Activated CD8-positive, alpha-beta T cell treated with anti-CD3 and anti-CD28 coated beads, Interleukin-2, amount 10 ng/mL, durations not matched to agents 7 days and 5 days (primary cell): ENCODE measurements around the gene DNAAF8. TPM values are rescaled to one million over a fixed set of nuclear protein-coding genes. Genes with fewer than 3 reads are reported as not detected.

Source experiments
- ATAC-seq: fragments of 150-1000 bp; cut with Tn5 transposase; one replicate; pipeline ENCODE4 v1.10.0; 2021; ENCODE audit warnings: moderate library complexity
- CTCF ChIA-PET: fragments of 350-600 bp; sonication (Branson Sonifier 250); formaldehyde crosslinking; loops from one replicate; lab custom pipeline; 2021; ENCODE audit warnings: antibody characterized with exemption; lab: Charles Lee
- POLR2A ChIA-PET: fragments of 350-600 bp; sonication (Branson Sonifier 250); formaldehyde crosslinking; loops from one replicate; lab custom pipeline; 2021; ENCODE audit warnings: antibody characterized with exemption; lab: Charles Lee
- DNase-seq: peaks from one replicate; pipeline ENCODE4 v3.0.0-alpha.2; 2020
- H3K27ac Mint-ChIP-seq: one replicate; pipeline ENCODE4 v1.8.0; 2021; ENCODE audit warnings: mild to moderate bottlenecking, mixed read lengths
- H3K27me3 Mint-ChIP-seq: one replicate; pipeline ENCODE4 v1.8.0; 2021; ENCODE audit warnings: low read depth, mixed read lengths
- H3K36me3 Mint-ChIP-seq: one replicate; pipeline ENCODE4 v1.8.0; 2021; ENCODE audit warnings: low read depth, mixed read lengths
- H3K4me1 Mint-ChIP-seq: one replicate; pipeline ENCODE4 v1.8.0; 2021; ENCODE audit warnings: low read depth, mixed read lengths
- H3K4me3 Mint-ChIP-seq: one replicate; pipeline ENCODE4 v1.8.0; 2021; ENCODE audit warnings: mild to moderate bottlenecking, mixed read lengths
- H3K9me3 Mint-ChIP-seq: one replicate; pipeline ENCODE4 v1.8.0; 2022; ENCODE audit warnings: mixed read lengths; ENCODE audit not compliant: insufficient read depth
- total RNA-seq, 2 experiments: library from RNA; stranded (reverse); gene quantifications; one replicate each; pipeline ENCODE4 v1.2.3, GENCODE V29; 2021

Gene DNAAF8
- total RNA-seq, 2 experiments from 2014 or later: 0.39 to 0.68 TPM

GRCh38 chr16:4690946-4691665, 43.2 kb upstream of the DNAAF8 start:
- POLR2A ChIA-PET: no interaction called here
- H3K4me1 Mint-ChIP-seq: peaks cover 17% of the 10 kb centered on the region
- CTCF ChIA-PET: no interaction called here
- no peaks in the 10 kb centered on the region for H3K27me3 Mint-ChIP-seq
- H3K9me3 Mint-ChIP-seq: no peaks in the 10 kb centered on the region
- peaks cover 14% of the 10 kb centered on the region for H3K36me3 Mint-ChIP-seq
- ATAC-seq (no peak), DNase-seq (no peak)
- no peak overlapping the region for H3K27ac Mint-ChIP-seq
- peak overlapping the region; percentile 28 for H3K4me3 Mint-ChIP-seq

- H3K27ac Mint-ChIP-seq: peak overlapping the region; percentile 89
- POLR2A ChIA-PET: interaction anchor here (0.6 to 2.6 kb wide), 4 partner anchors 15 to 65 kb away, joined by 3 to 10 read pairs (median 4); partner anchors contain the start of genes ANKS3 and DNAAF8
Observed at GRCh38 chr16:4691666-4692412, 42.5 kb upstream of the DNAAF8 start.

GRCh38 chr16:4692460-4693295, 41.7 kb upstream of the DNAAF8 start:
- Mint-ChIP-seq H3K9me3 (no peaks in the 10 kb centered on the region), H3K36me3 (peaks cover 13% of the 10 kb centered on the region), H3K27me3 (no peaks in the 10 kb centered on the region), H3K4me3 (peak overlapping the region; percentile 80), H3K27ac (peak overlapping the region; percentile 89), H3K4me1 (peaks cover 17% of the 10 kb centered on the region)
- ChIA-PET CTCF (interaction anchor here (0.8 to 1.1 kb wide), 2 partner anchors 43 to 186 kb away, joined by 3 to 4 read pairs; no protein-coding TSS in a partner anchor), POLR2A (interaction anchor here (0.6 to 2.6 kb wide), 4 partner anchors 16 to 66 kb away, joined by 3 to 10 read pairs (median 4); partner anchors contain the start of genes ANKS3 and DNAAF8)
- DNase-seq: no peak
- ATAC-seq: peak; percentile 15

More at GRCh38 chr16:4691666-4692412, 42.5 kb upstream of the DNAAF8 start:
- peaks cover 17% of the 10 kb centered on the region for H3K36me3 Mint-ChIP-seq
- H3K4me3 Mint-ChIP-seq: peak overlapping the region; percentile 28
- DNase-seq: no peak
- CTCF ChIA-PET: interaction anchor here (0.8 kb wide), 1 partner anchor 185 kb away, joined by 3 read pairs; no protein-coding TSS in a partner anchor
- no peaks in the 10 kb centered on the region for H3K27me3 Mint-ChIP-seq
- H3K4me1 Mint-ChIP-seq: peaks cover 17% of the 10 kb centered on the region
- no peaks in the 10 kb centered on the region for H3K9me3 Mint-ChIP-seq
- no peak for ATAC-seq

- Mint-ChIP-seq H3K27me3 (no peaks in the 10 kb centered on the region), H3K27ac (peak within 1 kb of the TSS; percentile 89), H3K9me3 (no peaks in the 10 kb centered on the region), H3K36me3 (peaks cover 16% of the 10 kb centered on the region), H3K4me1 (peaks cover 17% of the 10 kb centered on the region), H3K4me3 (peak within 1 kb of the TSS; percentile 80)
- DNase-seq: peak; percentile 97
- CTCF ChIA-PET: interaction anchor here (1.1 kb wide), 1 partner anchor 42 kb away, joined by 4 read pairs; no protein-coding TSS in a partner anchor
- ATAC-seq: peak; percentile 94
- POLR2A ChIA-PET: interaction anchor here (1.3 to 2.6 kb wide), 4 partner anchors 12 to 49 kb away, joined by 3 to 10 read pairs (median 5); partner anchors contain the start of genes ANKS3 and DNAAF8
Observed at GRCh38 chr16:4693296-4693955, 40.9 kb upstream of the DNAAF8 start, which contains the start of gene NUDT16L1. TSS of gene NUDT16L1 (plus strand) at chr16:4693562. CDS start at chr16:4693727, 165 bp downstream.

- H3K9me3 Mint-ChIP-seq: no peaks in the 10 kb centered on the region
- H3K27me3 Mint-ChIP-seq: no peaks in the 10 kb centered on the region
- ChIA-PET CTCF (no interaction called here), POLR2A (interaction anchor here (0.6 to 2.6 kb wide), 5 partner anchors 11 to 153 kb away, joined by 3 to 10 read pairs (median 3); partner anchors contain the start of genes ANKS3, DNAAF8, GLYR1 and UBN1)
- H3K27ac Mint-ChIP-seq: peak overlapping the region; percentile 68
- DNase-seq: peak; percentile 54
- H3K4me1 Mint-ChIP-seq: peaks cover 19% of the 10 kb centered on the region
- peak; percentile 38 for ATAC-seq
- H3K36me3 Mint-ChIP-seq: peaks cover 20% of the 10 kb centered on the region
- peak overlapping the region; percentile 80 for H3K4me3 Mint-ChIP-seq
Observed at GRCh38 chr16:4693956-4694641, 40.2 kb upstream of the DNAAF8 start.

GRCh38 chr16:4694642-4695451, 39.5 kb upstream of the DNAAF8 start:
- no peaks in the 10 kb centered on the region for H3K9me3 Mint-ChIP-seq
- ChIA-PET POLR2A (interaction anchor here (0.5 to 2.6 kb wide), 5 partner anchors 10 to 153 kb away, joined by 3 to 10 read pairs (median 3); partner anchors contain the start of genes ANKS3, DNAAF8, GLYR1 and UBN1), CTCF (interaction anchor here (1.3 to 1.5 kb wide), 2 partner anchors 71 to 190 kb away, joined by 4 read pairs; partner anchors contain the start of gene MGRN1)
- no peaks in the 10 kb centered on the region for H3K27me3 Mint-ChIP-seq
- peak overlapping the region; percentile 68 for H3K27ac Mint-ChIP-seq
- H3K4me3 Mint-ChIP-seq: peak overlapping the region; percentile 80
- H3K36me3 Mint-ChIP-seq: peaks cover 27% of the 10 kb centered on the region
- DNase-seq: no peak
- ATAC-seq: no peak
- peaks cover 27% of the 10 kb centered on the region for H3K4me1 Mint-ChIP-seq

- Mint-ChIP-seq H3K27ac (no peak overlapping the region), H3K36me3 (peaks cover 29% of the 10 kb centered on the region), H3K9me3 (no peaks in the 10 kb centered on the region), H3K4me3 (peak overlapping the region; percentile 80), H3K27me3 (no peaks in the 10 kb centered on the region), H3K4me1 (peaks cover 35% of the 10 kb centered on the region)
- CTCF ChIA-PET: interaction anchor here (1.0 to 1.5 kb wide), 3 partner anchors 71 to 190 kb away, joined by 4 to 5 read pairs (median 4); partner anchors contain the start of genes MGRN1 and ZNF500
- ATAC-seq (no peak), DNase-seq (no peak)
- POLR2A ChIA-PET: interaction anchor here (0.5 to 1.2 kb wide), 4 partner anchors 15 to 152 kb away, joined by 3 read pairs; partner anchors contain the start of genes GLYR1 and UBN1
Observed at GRCh38 chr16:4695473-4696171, 38.7 kb upstream of the DNAAF8 start.

- ATAC-seq (no peak), DNase-seq (no peak)
- no peak overlapping the region for H3K4me3 Mint-ChIP-seq
- peaks cover 29% of the 10 kb centered on the region for H3K36me3 Mint-ChIP-seq
- H3K27me3 Mint-ChIP-seq: no peaks in the 10 kb centered on the region
- no peaks in the 10 kb centered on the region for H3K9me3 Mint-ChIP-seq
- ChIA-PET POLR2A (interaction anchor here (0.8 kb wide), 1 partner anchor 14 kb away, joined by 3 read pairs; no protein-coding TSS in a partner anchor), CTCF (interaction anchor here (1.0 to 1.5 kb wide), 3 partner anchors 70 to 191 kb away, joined by 4 to 5 read pairs (median 4); partner anchors contain the start of genes MGRN1 and ZNF500)
- H3K27ac Mint-ChIP-seq: no peak overlapping the region
- peaks cover 42% of the 10 kb centered on the region for H3K4me1 Mint-ChIP-seq
Observed at GRCh38 chr16:4696172-4696904, 38.0 kb upstream of the DNAAF8 start.
